H9 (cell line): ENCODE data around the gene BMP7. TPM values are rescaled to one million over a fixed set of nuclear protein-coding genes. Genes with fewer than 3 reads are reported as not detected.

ENCODE experiments used
- DNase-seq: peaks from one replicate; pipeline ENCODE4 v3.0.0-alpha.2; 2017
- H2AFZ ChIP-seq: one replicate; pipeline ENCODE4 v1.6.1; 2013; ENCODE audit warnings: mild to moderate bottlenecking, low read length, control low read depth, moderate library complexity
- H2AK5ac ChIP-seq: 2 replicates; pipeline ENCODE4 v1.6.1; 2013; ENCODE audit warnings: low read length, control low read depth, mixed read lengths; ENCODE audit not compliant: insufficient read length
- H2BK120ac ChIP-seq: one replicate; pipeline ENCODE4 v1.6.1; 2013; ENCODE audit warnings: low read depth, mild to moderate bottlenecking, low read length, control low read depth, inconsistent platforms; ENCODE audit not compliant: poor library complexity, severe bottlenecking
- H2BK12ac ChIP-seq: 2 replicates; pipeline ENCODE4 v1.6.1; 2013; ENCODE audit warnings: low read length, control low read depth, mixed read lengths, low read depth; ENCODE audit not compliant: insufficient read length
- H2BK15ac ChIP-seq: 2 replicates; pipeline ENCODE4 v1.6.1; 2013; ENCODE audit warnings: low read depth, low read length, control low read depth
- H2BK20ac ChIP-seq: one replicate; pipeline ENCODE4 v1.6.1; 2013; ENCODE audit warnings: low read depth, mild to moderate bottlenecking, low read length, control low read depth, inconsistent platforms; ENCODE audit not compliant: poor library complexity, severe bottlenecking
- H2BK5ac ChIP-seq: 2 replicates; pipeline ENCODE4 v1.6.1; 2013; ENCODE audit warnings: low read length, control low read depth, mixed read lengths; ENCODE audit not compliant: insufficient read length
- H3K14ac ChIP-seq: 2 replicates; pipeline ENCODE4 v1.6.1; 2013; ENCODE audit warnings: low read length, control low read depth; ENCODE audit not compliant: insufficient read depth
- H3K18ac ChIP-seq: 2 replicates; pipeline ENCODE4 v1.6.1; 2013; ENCODE audit warnings: low read depth, mild to moderate bottlenecking, mixed read lengths, low read length, control low read depth; ENCODE audit not compliant: insufficient read length
- H3K23ac ChIP-seq: 2 replicates; pipeline ENCODE4 v1.6.1; 2013; ENCODE audit warnings: low read length, control low read depth, mixed read lengths, low read depth; ENCODE audit not compliant: insufficient read length
- H3K23me2 ChIP-seq: 2 replicates; pipeline ENCODE4 v1.6.1; 2013; ENCODE audit warnings: low read depth, mild to moderate bottlenecking, mixed read lengths, low read length, control low read depth; ENCODE audit not compliant: insufficient read length, poor library complexity, severe bottlenecking
- H3K27ac ChIP-seq: 2 replicates; pipeline ENCODE4 v1.5.1; 2013; ENCODE audit warnings: low read length, control low read depth, mixed read lengths, low read depth; ENCODE audit not compliant: insufficient read length
- H3K27me3 ChIP-seq: 2 replicates; pipeline ENCODE4 v1.6.1; 2013; ENCODE audit warnings: low read length, control low read depth, inconsistent platforms; ENCODE audit not compliant: insufficient read depth
- H3K4ac ChIP-seq: 2 replicates; pipeline ENCODE4 v1.6.1; 2013; ENCODE audit warnings: low read depth, mild to moderate bottlenecking, control low read depth, inconsistent platforms, low read length, moderate library complexity
- H3K4me1 ChIP-seq: 2 replicates; pipeline ENCODE4 v1.6.1; 2013; ENCODE audit warnings: low read length, control low read depth, inconsistent platforms; ENCODE audit not compliant: insufficient read depth
- H3K4me2 ChIP-seq: 2 replicates; pipeline ENCODE4 v1.6.1; 2013; ENCODE audit warnings: low read length, control low read depth, mixed read lengths; ENCODE audit not compliant: insufficient read length, insufficient read depth
- H3K56ac ChIP-seq: 2 replicates; pipeline ENCODE4 v1.6.1; 2013; ENCODE audit warnings: low read depth, mild to moderate bottlenecking, mixed read lengths, low read length, control low read depth; ENCODE audit not compliant: insufficient read length
- H3K79me1 ChIP-seq: 2 replicates; pipeline ENCODE4 v1.6.1; 2013; ENCODE audit warnings: low read depth, mild to moderate bottlenecking, moderate library complexity, low read length, control low read depth, inconsistent platforms; ENCODE audit not compliant: insufficient read depth, poor library complexity, severe bottlenecking
- H3K79me2 ChIP-seq: 2 replicates; pipeline ENCODE4 v1.6.1; 2013; ENCODE audit warnings: low read length, control low read depth, inconsistent platforms; ENCODE audit not compliant: insufficient read depth
- H3K9ac ChIP-seq: 2 replicates; pipeline ENCODE4 v1.6.1; 2013; ENCODE audit warnings: low read length, control low read depth, mixed read lengths; ENCODE audit not compliant: insufficient read length; ENCODE audit errors: extremely low read depth
- H3K9me3 ChIP-seq: one replicate; pipeline ENCODE4 v1.6.1; 2013; ENCODE audit warnings: low read depth, low read length, inconsistent platforms; ENCODE audit not compliant: control insufficient read depth
- H3T11ph ChIP-seq: one replicate; pipeline ENCODE4 v1.6.1; 2013; ENCODE audit warnings: mild to moderate bottlenecking, low read length, control low read depth, inconsistent platforms
- H4K20me1 ChIP-seq: one replicate; pipeline ENCODE4 v1.6.1; 2013; ENCODE audit not compliant: control insufficient read depth, insufficient read length, insufficient read depth
- H4K5ac ChIP-seq: 2 replicates; pipeline ENCODE4 v1.6.1; 2013; ENCODE audit warnings: low read depth, mild to moderate bottlenecking, mixed read lengths, low read length, control low read depth; ENCODE audit not compliant: insufficient read length
- H4K8ac ChIP-seq: replicated peaks from 2 replicates; pipeline ENCODE4 v1.6.1; 2013; ENCODE audit warnings: low read length, control low read depth, mixed read lengths, low read depth; ENCODE audit not compliant: insufficient read length
- H4K91ac ChIP-seq: 2 replicates; pipeline ENCODE4 v1.6.1; 2013; ENCODE audit warnings: low read depth, mild to moderate bottlenecking, moderate library complexity, mixed read lengths, low read length, control low read depth; ENCODE audit not compliant: insufficient read length
- H3K27ac Mint-ChIP-seq, 3 experiments: 2 replicates in 2 of 3; 3 replicates in 1 of 3; pipeline ENCODE4 v1.8.0; 2020 to 2021; ENCODE audit warnings: mixed read lengths in 3 of 3, mild to moderate bottlenecking in 1 of 3, moderate library complexity in 1 of 3
- H3K27me3 Mint-ChIP-seq: 2 replicates; pipeline ENCODE4 v1.8.0; 2021; ENCODE audit warnings: low read depth, mild to moderate bottlenecking, moderate library complexity, mixed read lengths
- H3K36me3 Mint-ChIP-seq, 3 experiments: 2 replicates in 2 of 3; 3 replicates in 1 of 3; pipeline ENCODE4 v1.8.0; 2020 to 2021; ENCODE audit warnings: low read depth in 3 of 3, mixed read lengths in 3 of 3; ENCODE audit not compliant: insufficient read depth in 1 of 3
- H3K4me1 Mint-ChIP-seq, 2 experiments: 2 replicates each; pipeline ENCODE4 v1.8.0; 2020; ENCODE audit warnings: mixed read lengths in 2 of 2
- H3K4me3 Mint-ChIP-seq, 2 experiments: 2 replicates in 1 of 2; 3 replicates in 1 of 2; pipeline ENCODE4 v1.8.0; 2020 to 2021; ENCODE audit warnings: mild to moderate bottlenecking in 2 of 2, mixed read lengths in 2 of 2, moderate library complexity in 1 of 2
- H3K9me3 Mint-ChIP-seq, 2 experiments: 2 replicates in 1 of 2; 3 replicates in 1 of 2; pipeline ENCODE4 v1.8.0; 2020; ENCODE audit warnings: mild to moderate bottlenecking in 2 of 2, mixed read lengths in 2 of 2, moderate library complexity in 1 of 2
- WGBS: extraction: QIAGEN DNeasy Blood & Tissue Kit; methylation state at CpG from one replicate; pipeline ENCODE4 v1.1.7; 2013; ENCODE audit warnings: missing lambda C conversion rate, low lambda C conversion rate, mixed read lengths; ENCODE audit not compliant: insufficient read length; ENCODE audit errors: extremely low coverage; 5-methylcytosine and 5-hydroxymethylcytosine counted together
- total RNA-seq: library from RNA; stranded (reverse); gene quantifications from 2 replicates; pipeline ENCODE4 v1.2.1, GENCODE V29; 2021
- TF ChIP-seq, protein P1 (sequence below): fragments of 200-600 bp; sonication (generic); conservative IDR thresholded peaks from 3 replicates; pipeline ENCODE4 v1.8.0; 2021; ENCODE audit warnings: antibody characterized with exemption, mild to moderate bottlenecking

BMP7 gene
- total RNA-seq, 1 experiment from 2014 or later: 17.7 TPM

DNA sequence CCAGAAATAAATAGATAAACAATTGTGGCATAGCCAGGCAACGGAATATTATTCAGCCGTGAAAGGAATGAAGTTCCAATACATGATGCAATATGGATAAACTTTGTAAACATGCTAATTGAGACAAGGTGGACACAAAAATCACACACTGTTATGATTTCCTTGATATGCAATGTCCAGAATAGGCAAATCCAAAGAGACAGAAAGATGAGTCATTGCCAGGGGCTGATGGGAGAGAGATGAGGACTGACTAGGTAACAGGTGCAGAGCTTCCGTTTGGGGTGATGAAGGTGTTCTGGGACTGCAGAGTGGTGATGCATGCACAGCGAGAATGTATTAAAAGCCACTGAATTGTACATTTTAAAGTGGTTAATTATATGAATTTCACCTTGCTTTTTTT is 32.0 kb upstream of the BMP7 start:
- no CpG with 5 or more reads among the region's 4 CpGs for WGBS
- no peak overlapping the region for H3T11ph ChIP-seq
- no peak overlapping the region for H4K91ac ChIP-seq
- H3K36me3 Mint-ChIP-seq: no peaks in the 10 kb centered on the region
- H3K14ac ChIP-seq: no peak overlapping the region
- TF ChIP-seq, protein P1, sequence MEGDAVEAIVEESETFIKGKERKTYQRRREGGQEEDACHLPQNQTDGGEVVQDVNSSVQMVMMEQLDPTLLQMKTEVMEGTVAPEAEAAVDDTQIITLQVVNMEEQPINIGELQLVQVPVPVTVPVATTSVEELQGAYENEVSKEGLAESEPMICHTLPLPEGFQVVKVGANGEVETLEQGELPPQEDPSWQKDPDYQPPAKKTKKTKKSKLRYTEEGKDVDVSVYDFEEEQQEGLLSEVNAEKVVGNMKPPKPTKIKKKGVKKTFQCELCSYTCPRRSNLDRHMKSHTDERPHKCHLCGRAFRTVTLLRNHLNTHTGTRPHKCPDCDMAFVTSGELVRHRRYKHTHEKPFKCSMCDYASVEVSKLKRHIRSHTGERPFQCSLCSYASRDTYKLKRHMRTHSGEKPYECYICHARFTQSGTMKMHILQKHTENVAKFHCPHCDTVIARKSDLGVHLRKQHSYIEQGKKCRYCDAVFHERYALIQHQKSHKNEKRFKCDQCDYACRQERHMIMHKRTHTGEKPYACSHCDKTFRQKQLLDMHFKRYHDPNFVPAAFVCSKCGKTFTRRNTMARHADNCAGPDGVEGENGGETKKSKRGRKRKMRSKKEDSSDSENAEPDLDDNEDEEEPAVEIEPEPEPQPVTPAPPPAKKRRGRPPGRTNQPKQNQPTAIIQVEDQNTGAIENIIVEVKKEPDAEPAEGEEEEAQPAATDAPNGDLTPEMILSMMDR: no peak
- H2BK5ac ChIP-seq: no peak overlapping the region
- no peak overlapping the region for H3K18ac ChIP-seq
- H3K27me3 ChIP-seq: no peaks in the 10 kb centered on the region
- no peaks in the 10 kb centered on the region for H3K9me3 ChIP-seq
- no peak overlapping the region for H3K9ac ChIP-seq
- H2BK12ac ChIP-seq: no peak overlapping the region
- peaks cover 6 to 8% of the 10 kb centered on the region in 2 experiments; a peak in 3 of 4 replicates for H3K4me1 Mint-ChIP-seq
- H3K79me1 ChIP-seq: no peaks in the 10 kb centered on the region
- H2BK15ac ChIP-seq: no peak overlapping the region
- no peak overlapping the region for H3K27ac Mint-ChIP-seq
- DNase-seq: no peak
- H3K4me1 ChIP-seq: no peaks in the 10 kb centered on the region
- no peaks in the 10 kb centered on the region for H4K20me1 ChIP-seq
- H3K9me3 Mint-ChIP-seq: no peaks in the 10 kb centered on the region
- no peak overlapping the region for H3K4me3 Mint-ChIP-seq
- no peak overlapping the region for H2BK20ac ChIP-seq
- H4K5ac ChIP-seq: no peak overlapping the region
- no peak overlapping the region for H3K23ac ChIP-seq
- H3K4me2 ChIP-seq: no peak overlapping the region
- H3K27me3 Mint-ChIP-seq: peaks cover 26% of the 10 kb centered on the region
- H2AFZ ChIP-seq: no peak overlapping the region
- no peaks in the 10 kb centered on the region for H3K23me2 ChIP-seq
- no peaks in the 10 kb centered on the region for H3K79me2 ChIP-seq
- H2BK120ac ChIP-seq: no peak overlapping the region
- no peak overlapping the region for H2AK5ac ChIP-seq
- no peak overlapping the region for H3K56ac ChIP-seq
- H4K8ac ChIP-seq: no peak overlapping the region
- no peak overlapping the region for H3K27ac ChIP-seq
- no peak overlapping the region for H3K4ac ChIP-seq
